ENCODE data around the gene PNPLA7. TPM values are rescaled to one million over a fixed set of nuclear protein-coding genes. Genes with fewer than 3 reads are reported as not detected.

Gene PNPLA7
- total and polyA plus RNA-seq, 4 donors = 0.75 to 6.5 (median 2.1) TPM

GRCh38 chr9:137459152-137459600 lies 91.0 kb downstream of the PNPLA7 start, which contains the start of gene NSMF:
Gene NSMF (minus strand): TSS chr9:137459334. CDS start chr9:137459102, 232 bp downstream.
- H3K9ac ChIP-seq (ENCODE audit: low read depth in 1 of 2, low read length in 2 of 2) = peak within 1 kb of the TSS; percentile 11 to 66
- no peaks in the 10 kb centered on the region for H3K27me3 ChIP-seq (ENCODE audit: control insufficient read depth in 4 of 4, insufficient read depth in 4 of 4, low read length in 3 of 4)
- H3K9me3 ChIP-seq (ENCODE audit: control insufficient read depth in 4 of 4, low read length in 3 of 4) = no peaks in the 10 kb centered on the region
- H3K4me1 ChIP-seq (ENCODE audit: control insufficient read depth in 4 of 4, insufficient read depth in 4 of 4, low read length in 3 of 4) = peaks cover 19 to 49% (median 36%) of the 10 kb centered on the region in 4 donors
- peak; percentile 96 for DNase-seq (ENCODE audit: low spot score)
- H3K4me3 ChIP-seq (ENCODE audit: low read depth in 1 of 3, low read length in 3 of 3) = peak within 1 kb of the TSS in 2 of 3 donors; percentile 42 to 79
- under 1% methylated on average over 62 of the region's 62 CpGs for WGBS
- peak within 1 kb of the TSS; percentile 39 to 77 for H3K27ac ChIP-seq (ENCODE audit: low read depth in 1 of 2, low read length in 2 of 2)
- TF ChIP-seq SP1 (IDR thresholded peaks at IDR 0.05) = peak; percentile 38
- no peak for TF ChIP-seq FOXA2 (IDR thresholded peaks at IDR 0.05)
- TF ChIP-seq RXRA (IDR thresholded peaks at IDR 0.05) = no peak
- TF ChIP-seq TAF1 (conservative IDR thresholded peaks at IDR 0.05) = no peak
- TF ChIP-seq ZBTB33 (IDR thresholded peaks at IDR 0.05) = no peak
- peaks cover 0 to 6% (median 1%) of the 10 kb centered on the region in 4 donors for H3K36me3 ChIP-seq (ENCODE audit: control insufficient read depth in 4 of 4, insufficient read depth in 3 of 4, low read depth in 1 of 4, low read length in 3 of 4)

GRCh38 chr9:137458194-137459151 lies 91.7 kb downstream of the PNPLA7 start:
- peaks cover 0 to 6% (median 1%) of the 10 kb centered on the region in 4 donors for H3K36me3 ChIP-seq (ENCODE audit: control insufficient read depth in 4 of 4, insufficient read depth in 3 of 4, low read depth in 1 of 4, low read length in 3 of 4)
- TF ChIP-seq FOXA1 (IDR thresholded peaks at IDR 0.05) (no peak), NR2F2 (IDR thresholded peaks at IDR 0.05) (no peak), FOXA2 (IDR thresholded peaks at IDR 0.05) (no peak), EGR1 (IDR thresholded peaks at IDR 0.05; ENCODE audit: low read depth in 2 of 2) (no peak), SP1 (IDR thresholded peaks at IDR 0.05) (no peak), RXRA (IDR thresholded peaks at IDR 0.05) (no peak), TAF1 (conservative IDR thresholded peaks at IDR 0.05) (no peak), RAD21 (IDR thresholded peaks at IDR 0.05) (no peak), REST (IDR thresholded peaks at IDR 0.05) (no peak), YY1 (IDR thresholded peaks at IDR 0.05) (no peak), JUND (IDR thresholded peaks at IDR 0.05) (no peak)
- WGBS = 23% methylated on average over 88 of the region's 88 CpGs
- DNase-seq (ENCODE audit: low spot score) = no peak
- H3K9me3 ChIP-seq (ENCODE audit: control insufficient read depth in 4 of 4, low read length in 3 of 4) = no peaks in the 10 kb centered on the region
- peak overlapping the region in 1 of 2 donors; percentile 22 for H3K27ac ChIP-seq (ENCODE audit: low read depth in 1 of 2, low read length in 2 of 2)
- peak overlapping the region in 2 of 3 donors; percentile 42 to 79 for H3K4me3 ChIP-seq (ENCODE audit: low read depth in 1 of 3, low read length in 3 of 3)
- no peaks in the 10 kb centered on the region for H3K27me3 ChIP-seq (ENCODE audit: control insufficient read depth in 4 of 4, insufficient read depth in 4 of 4, low read length in 3 of 4)
- H3K4me1 ChIP-seq (ENCODE audit: control insufficient read depth in 4 of 4, insufficient read depth in 4 of 4, low read length in 3 of 4) = peaks cover 22 to 51% (median 36%) of the 10 kb centered on the region in 4 donors
- peak overlapping the region in 1 of 2 donors; percentile 66 for H3K9ac ChIP-seq (ENCODE audit: low read depth in 1 of 2, low read length in 2 of 2)
